MM.1S (cell line): Measurements from ENCODE around the gene SLC12A6.

Experiments
- CTCF ChIP-seq: fragments of 300-600 bp; sonication (generic); IDR thresholded peaks from 2 replicates; pipeline ENCODE4 v1.5.1; 2016; ENCODE audit warnings: antibody characterized with exemption, low read length, mixed read lengths
- EZH2 ChIP-seq: fragments of 300-600 bp; sonication (generic); optimal IDR thresholded peaks from 2 replicates; pipeline ENCODE3; 2017; ENCODE audit warnings: low read depth, mild to moderate bottlenecking, antibody characterized with exemption, low read length, mixed read lengths

DNA sequence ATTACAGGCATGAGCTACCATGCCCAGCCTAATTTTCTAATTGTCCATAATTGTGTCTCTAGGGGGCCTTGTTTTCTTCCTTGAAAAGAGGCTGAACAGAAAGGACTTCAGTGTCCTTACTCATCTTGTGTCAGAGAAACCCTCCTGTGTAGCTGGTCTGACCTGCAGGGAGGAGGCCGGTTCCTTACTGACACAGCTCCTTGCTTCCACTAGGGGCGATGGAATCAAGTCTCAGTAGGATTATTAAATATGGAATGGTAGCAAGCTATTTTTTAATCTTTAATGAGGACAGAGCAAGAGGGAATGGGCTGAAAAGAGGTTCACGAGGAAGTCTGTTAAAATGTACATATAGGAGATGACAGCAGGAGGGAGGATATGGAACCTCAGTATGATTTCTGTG lies 20.8 kb upstream of the SLC12A6 start:
- TF ChIP-seq EZH2 = no peak
- no peak; the same call in 1 of the 2 replicates for TF ChIP-seq CTCF
